ENCODE measurements around the gene NHLH1.

- TF ChIP-seq CTCF (IDR thresholded peaks at IDR 0.05; ENCODE audit: low read length) (no peak), EZH2 (IDR thresholded peaks at IDR 0.05; ENCODE audit: borderline replicate concordance, low read length) (no peak)
These were observed 26.0 kb upstream of the NHLH1 start for GRCh38 chr1:160340866-160341265.

Data from OCI-LY1 (cell line).